Neural cell (in vitro differentiated cells): ENCODE measurements around the gene HAS3. TPM values are rescaled to one million over a fixed set of nuclear protein-coding genes. Genes with fewer than 3 reads are reported as not detected.

Experiments used
- H2AFZ ChIP-seq: fragments of 200-600, 300-800 bp; sonication (generic), shearing (Covaris generic); 2 replicates; pipeline ENCODE4 v1.6.0; 2014; ENCODE audit warnings: low read depth, mild to moderate bottlenecking, antibody characterized with exemption, low read length, moderate library complexity
- H3F3A ChIP-seq: fragments of 200-600 bp; shearing (Covaris generic); 2 replicates; pipeline ENCODE4 v1.6.1; 2016; ENCODE audit warnings: mild to moderate bottlenecking, moderate library complexity, mixed read lengths, antibody characterized with exemption, low read length; ENCODE audit not compliant: insufficient read depth, poor library complexity, severe bottlenecking
- H3K27ac ChIP-seq: fragments of 200-600, 300-800 bp; sonication (generic), shearing (Covaris generic); 2 replicates; pipeline ENCODE4 v1.5.1; 2014; ENCODE audit warnings: mild to moderate bottlenecking, low read length, moderate library complexity
- H3K27me3 ChIP-seq: fragments of 300-800, 200-600 bp; sonication (generic), shearing (Covaris generic); 2 replicates; pipeline ENCODE4 v1.6.0; 2014; ENCODE audit warnings: mild to moderate bottlenecking, low read depth, low read length, moderate library complexity; ENCODE audit not compliant: insufficient read depth
- H3K36me3 ChIP-seq: fragments of 300-800, 200-600 bp; sonication (generic), shearing (Covaris generic); 2 replicates; pipeline ENCODE4 v1.5.1; 2014; ENCODE audit warnings: mild to moderate bottlenecking, antibody characterized with exemption, low read length, moderate library complexity; ENCODE audit not compliant: insufficient read depth
- H3K4me2 ChIP-seq: fragments of 300-800, 200-600 bp; sonication (generic), shearing (Covaris generic); 2 replicates; pipeline ENCODE4 v1.6.0; 2014; ENCODE audit warnings: mild to moderate bottlenecking, low read length
- H3K4me3 ChIP-seq: fragments of 300-800, 200-600 bp; sonication (generic), shearing (Covaris generic); 2 replicates; pipeline ENCODE4 v1.5.1; 2014; ENCODE audit warnings: mild to moderate bottlenecking, low read length, moderate library complexity
- H3K79me2 ChIP-seq: fragments of 200-600 bp; shearing (Covaris generic); replicated peaks from 2 replicates; pipeline ENCODE4 v1.6.0; 2014; ENCODE audit warnings: mild to moderate bottlenecking, low read length, moderate library complexity; ENCODE audit not compliant: insufficient read depth
- H3K9ac ChIP-seq: fragments of 300-800, 200-600 bp; sonication (generic), shearing (Covaris generic); 2 replicates; pipeline ENCODE4 v1.6.1; 2016; ENCODE audit warnings: mild to moderate bottlenecking, low read length, mixed read lengths
- H3K9me2 ChIP-seq: fragments of 200-600 bp; shearing (Covaris generic); 2 replicates; pipeline ENCODE4 v1.6.1; 2016; ENCODE audit warnings: mild to moderate bottlenecking, low read length, mixed read lengths; ENCODE audit not compliant: insufficient read depth
- H3K9me3 ChIP-seq: fragments of 200-600, 300-800 bp; sonication (generic), shearing (Covaris generic); 2 replicates; pipeline ENCODE4 v1.6.1; 2016; ENCODE audit warnings: mild to moderate bottlenecking, mixed run types, low read length, moderate library complexity, mixed read lengths
- H4K20me1 ChIP-seq: fragments of 200-600 bp; shearing (Covaris generic); 2 replicates; pipeline ENCODE4 v1.6.1; 2016; ENCODE audit warnings: mild to moderate bottlenecking, mixed run types; ENCODE audit not compliant: insufficient read depth
- EP300 ChIP-seq: fragments of 450-650 bp; conservative IDR thresholded peaks from 2 replicates; pipeline ENCODE4 v1.6.1; 2014; ENCODE audit warnings: antibody characterized with exemption, mild to moderate bottlenecking, moderate library complexity; ENCODE audit not compliant: poor library complexity, severe bottlenecking
- EZH2 ChIP-seq: fragments of 200-600, 300-800 bp; shearing (Covaris generic), sonication (generic); IDR thresholded peaks from 2 replicates; pipeline ENCODE4 v1.6.1; 2014; ENCODE audit warnings: antibody characterized with exemption, low read length, borderline replicate concordance, mild to moderate bottlenecking; ENCODE audit not compliant: insufficient read depth, poor library complexity, severe bottlenecking
- MXI1 ChIP-seq: fragments of 450-650 bp; conservative IDR thresholded peaks from 2 replicates; pipeline ENCODE4 v1.6.1; 2014; ENCODE audit warnings: antibody characterized with exemption, mild to moderate bottlenecking; ENCODE audit not compliant: poor library complexity, severe bottlenecking
- POLR2AphosphoS5 ChIP-seq: IDR thresholded peaks from 2 replicates; pipeline ENCODE4 v1.6.1; 2012
- RAD21 ChIP-seq: fragments of 450-650 bp; conservative IDR thresholded peaks from 2 replicates; pipeline ENCODE4 v1.6.1; 2014; ENCODE audit warnings: antibody characterized with exemption, mild to moderate bottlenecking, moderate library complexity
- SMC3 ChIP-seq: fragments of 450-650 bp; conservative IDR thresholded peaks from 2 replicates; pipeline ENCODE4 v1.6.1; 2014; ENCODE audit warnings: antibody characterized with exemption, mild to moderate bottlenecking, moderate library complexity; ENCODE audit not compliant: poor library complexity
- TAF1 ChIP-seq: IDR thresholded peaks from 2 replicates; pipeline ENCODE4 v1.6.1; 2012; ENCODE audit warnings: low read depth
- polyA plus RNA-seq: library from polyadenylated mRNA; depleted of rRNA; stranded (reverse); fragments of >200 nt; gene quantifications from 2 replicates; pipeline ENCODE4 v1.2.3, GENCODE V29; 2014
- TF ChIP-seq, protein P1 (sequence below): IDR thresholded peaks from 2 replicates; pipeline ENCODE4 v1.6.1; 2012; ENCODE audit warnings: borderline replicate concordance
- TF ChIP-seq, protein P2 (sequence below): fragments of 450-650 bp; IDR thresholded peaks from 2 replicates; pipeline ENCODE4 v1.5.1; 2014; ENCODE audit warnings: antibody characterized with exemption, mild to moderate bottlenecking, moderate library complexity; ENCODE audit not compliant: poor library complexity, severe bottlenecking

Gene HAS3
- polyA plus RNA-seq, 1 donor from 2014 or later, result 12.5 TPM

DNA sequence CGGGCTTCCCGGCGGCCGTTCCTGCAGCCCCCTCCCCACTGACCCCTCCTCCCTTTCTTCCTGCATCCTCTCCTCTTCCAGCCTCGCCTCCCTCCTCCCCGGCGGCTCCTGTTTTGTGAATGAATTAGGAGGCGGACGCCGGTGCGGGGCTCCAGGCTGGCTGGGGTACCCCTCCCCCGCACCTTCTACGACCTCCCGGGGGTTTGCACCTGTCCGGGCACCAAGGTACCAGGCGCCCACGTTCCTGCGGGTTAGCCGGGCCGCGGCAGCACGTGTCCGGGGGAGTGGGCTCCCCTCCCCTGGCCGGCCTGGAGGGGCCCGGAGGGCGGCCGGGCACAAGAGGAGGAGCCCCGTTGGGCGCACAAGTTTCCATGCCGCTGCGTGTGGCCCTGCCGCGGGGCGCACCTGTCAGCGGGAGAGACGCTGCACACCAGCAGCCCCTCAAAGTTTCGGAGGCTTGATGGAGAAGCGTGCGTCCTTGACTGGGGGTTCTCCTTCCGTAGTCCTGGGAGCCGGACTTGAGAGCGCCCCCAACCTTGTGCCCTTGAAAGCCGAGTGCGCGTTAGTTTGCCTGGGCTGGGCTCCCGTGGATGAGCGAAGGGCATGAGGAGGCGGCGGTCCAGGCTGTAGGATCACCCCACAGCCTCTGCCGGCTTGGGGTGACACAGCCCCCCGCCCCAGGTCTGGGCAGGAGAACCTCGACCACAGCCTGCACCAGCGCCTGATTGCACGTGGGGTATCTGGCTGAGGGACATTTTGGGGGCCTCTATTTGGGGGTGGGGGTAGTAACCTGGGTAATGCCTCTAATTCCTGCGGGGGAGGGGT lies 1.2 kb downstream of the HAS3 start:
- Histone ChIP-seq H3K4me2 (peak overlapping the region; percentile 65), H3K27me3 (no peaks in the 10 kb centered on the region), H3K36me3 (peaks cover 9% of the 10 kb centered on the region), H3K9ac (peak overlapping the region; percentile 85), H3K79me2 (peaks cover 38% of the 10 kb centered on the region), H3K9me3 (no peaks in the 10 kb centered on the region), H3K27ac (peak overlapping the region; percentile 73), H4K20me1 (no peaks in the 10 kb centered on the region), H2AFZ (peak overlapping the region; percentile 51), H3F3A (peaks cover 3% of the 10 kb centered on the region), H3K4me3 (peak overlapping the region; percentile 97), H3K9me2 (no peaks in the 10 kb centered on the region)
- TF ChIP-seq MXI1 (peak; percentile 59), SMC3 (no peak), TAF1 (no peak), RAD21 (no peak), EP300 (no peak), EZH2 (no peak), POLR2AphosphoS5 (no peak)
- TF ChIP-seq, protein P1, sequence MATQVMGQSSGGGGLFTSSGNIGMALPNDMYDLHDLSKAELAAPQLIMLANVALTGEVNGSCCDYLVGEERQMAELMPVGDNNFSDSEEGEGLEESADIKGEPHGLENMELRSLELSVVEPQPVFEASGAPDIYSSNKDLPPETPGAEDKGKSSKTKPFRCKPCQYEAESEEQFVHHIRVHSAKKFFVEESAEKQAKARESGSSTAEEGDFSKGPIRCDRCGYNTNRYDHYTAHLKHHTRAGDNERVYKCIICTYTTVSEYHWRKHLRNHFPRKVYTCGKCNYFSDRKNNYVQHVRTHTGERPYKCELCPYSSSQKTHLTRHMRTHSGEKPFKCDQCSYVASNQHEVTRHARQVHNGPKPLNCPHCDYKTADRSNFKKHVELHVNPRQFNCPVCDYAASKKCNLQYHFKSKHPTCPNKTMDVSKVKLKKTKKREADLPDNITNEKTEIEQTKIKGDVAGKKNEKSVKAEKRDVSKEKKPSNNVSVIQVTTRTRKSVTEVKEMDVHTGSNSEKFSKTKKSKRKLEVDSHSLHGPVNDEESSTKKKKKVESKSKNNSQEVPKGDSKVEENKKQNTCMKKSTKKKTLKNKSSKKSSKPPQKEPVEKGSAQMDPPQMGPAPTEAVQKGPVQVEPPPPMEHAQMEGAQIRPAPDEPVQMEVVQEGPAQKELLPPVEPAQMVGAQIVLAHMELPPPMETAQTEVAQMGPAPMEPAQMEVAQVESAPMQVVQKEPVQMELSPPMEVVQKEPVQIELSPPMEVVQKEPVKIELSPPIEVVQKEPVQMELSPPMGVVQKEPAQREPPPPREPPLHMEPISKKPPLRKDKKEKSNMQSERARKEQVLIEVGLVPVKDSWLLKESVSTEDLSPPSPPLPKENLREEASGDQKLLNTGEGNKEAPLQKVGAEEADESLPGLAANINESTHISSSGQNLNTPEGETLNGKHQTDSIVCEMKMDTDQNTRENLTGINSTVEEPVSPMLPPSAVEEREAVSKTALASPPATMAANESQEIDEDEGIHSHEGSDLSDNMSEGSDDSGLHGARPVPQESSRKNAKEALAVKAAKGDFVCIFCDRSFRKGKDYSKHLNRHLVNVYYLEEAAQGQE, result peak; percentile 26
- TF ChIP-seq, protein P2, sequence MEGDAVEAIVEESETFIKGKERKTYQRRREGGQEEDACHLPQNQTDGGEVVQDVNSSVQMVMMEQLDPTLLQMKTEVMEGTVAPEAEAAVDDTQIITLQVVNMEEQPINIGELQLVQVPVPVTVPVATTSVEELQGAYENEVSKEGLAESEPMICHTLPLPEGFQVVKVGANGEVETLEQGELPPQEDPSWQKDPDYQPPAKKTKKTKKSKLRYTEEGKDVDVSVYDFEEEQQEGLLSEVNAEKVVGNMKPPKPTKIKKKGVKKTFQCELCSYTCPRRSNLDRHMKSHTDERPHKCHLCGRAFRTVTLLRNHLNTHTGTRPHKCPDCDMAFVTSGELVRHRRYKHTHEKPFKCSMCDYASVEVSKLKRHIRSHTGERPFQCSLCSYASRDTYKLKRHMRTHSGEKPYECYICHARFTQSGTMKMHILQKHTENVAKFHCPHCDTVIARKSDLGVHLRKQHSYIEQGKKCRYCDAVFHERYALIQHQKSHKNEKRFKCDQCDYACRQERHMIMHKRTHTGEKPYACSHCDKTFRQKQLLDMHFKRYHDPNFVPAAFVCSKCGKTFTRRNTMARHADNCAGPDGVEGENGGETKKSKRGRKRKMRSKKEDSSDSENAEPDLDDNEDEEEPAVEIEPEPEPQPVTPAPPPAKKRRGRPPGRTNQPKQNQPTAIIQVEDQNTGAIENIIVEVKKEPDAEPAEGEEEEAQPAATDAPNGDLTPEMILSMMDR, result no peak

DNA sequence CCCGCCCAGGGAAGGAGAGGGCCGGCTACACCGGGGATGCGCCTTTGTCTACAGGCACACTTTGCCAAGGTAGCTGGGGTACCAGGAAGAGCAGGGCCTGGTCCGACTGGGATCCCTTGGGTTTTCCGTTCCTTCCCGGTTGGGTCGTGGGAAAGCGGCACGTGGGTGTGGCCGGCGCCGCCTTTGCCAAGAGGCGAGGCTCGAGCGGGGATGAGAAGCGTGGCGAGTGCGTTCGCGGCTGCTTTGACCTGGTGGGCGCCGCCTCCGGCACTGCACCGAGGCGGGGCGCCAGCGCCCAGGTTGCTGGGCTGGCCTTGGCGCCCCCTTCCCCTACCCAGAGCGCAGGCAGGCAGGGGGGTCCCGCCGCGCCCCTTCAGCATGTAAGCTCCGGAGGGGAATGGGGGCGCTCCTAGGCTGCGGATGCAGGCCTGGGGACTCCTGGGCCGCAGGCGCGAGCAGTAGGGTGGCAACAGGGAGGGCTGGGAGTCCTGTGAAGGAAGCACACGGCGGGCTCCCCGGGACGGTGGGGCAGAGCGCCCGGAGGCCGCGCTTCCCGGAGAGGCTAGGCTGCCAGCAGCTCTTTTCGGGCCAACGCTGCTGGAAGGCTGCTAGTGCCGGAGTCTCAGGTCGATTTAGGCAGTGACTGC lies 2.0 kb downstream of the HAS3 start:
- Histone ChIP-seq H3K27ac (peak overlapping the region; percentile 73), H3K9me2 (no peaks in the 10 kb centered on the region), H3K79me2 (peaks cover 44% of the 10 kb centered on the region), H3K27me3 (no peaks in the 10 kb centered on the region), H3K9me3 (no peaks in the 10 kb centered on the region), H3K36me3 (peaks cover 9% of the 10 kb centered on the region), H2AFZ (peak overlapping the region; percentile 51), H4K20me1 (no peaks in the 10 kb centered on the region), H3F3A (peaks cover 3% of the 10 kb centered on the region), H3K4me2 (peak overlapping the region; percentile 81), H3K9ac (peak overlapping the region; percentile 85), H3K4me3 (peak overlapping the region; percentile 97)
- TF ChIP-seq, protein P2, result peak; percentile 69
- peak; percentile 72 for TF ChIP-seq MXI1
- peak; percentile 43 for TF ChIP-seq RAD21
- TF ChIP-seq EP300, result no peak
- no peak for TF ChIP-seq EZH2
- TF ChIP-seq SMC3, result peak; percentile 41
- TF ChIP-seq, protein P1, result peak; percentile 59
- TF ChIP-seq POLR2AphosphoS5, result peak; percentile 73
- TF ChIP-seq TAF1, result no peak
